Uterus (tissue), 4 donors: ENCODE data around the gene C3orf70. TPM values are rescaled to one million over a fixed set of nuclear protein-coding genes. Genes with fewer than 3 reads are reported as not detected.
A peak's percentile ranks its signal among the peaks of the same experiment; 100 is the strongest.

ENCODE experiments used
- DNase-seq, 2 donors: peaks; one replicate each; pipeline ENCODE4 v3.0.0-alpha.2; 2019 to 2020
- H3K27ac ChIP-seq, 2 donors: fragments of 200-600 bp; sonication (generic); 1 replicate in 1 of 2; 2 replicates in 1 of 2; pipeline ENCODE4 v1.5.1; 2016 to 2018
- H3K27me3 ChIP-seq, 2 donors: fragments of 200-600 bp; sonication (generic); one replicate each; pipeline ENCODE4 v1.5.1; 2018 to 2019; ENCODE audit warnings: control low read depth in 1 of 2
- H3K36me3 ChIP-seq, 2 donors: fragments of 200-600 bp; sonication (generic); one replicate each; pipeline ENCODE4 v1.5.1; 2019; ENCODE audit warnings: control low read depth in 1 of 2
- H3K4me1 ChIP-seq, 2 donors: fragments of 200-600 bp; sonication (generic); one replicate each; pipeline ENCODE4 v1.5.1; 2018 to 2019; ENCODE audit warnings: control low read depth in 1 of 2
- H3K4me3 ChIP-seq, 2 donors: fragments of 200-600 bp; sonication (generic); 1 replicate in 1 of 2; 2 replicates in 1 of 2; pipeline ENCODE4 v1.5.1; 2018 to 2019; ENCODE audit warnings: mild to moderate bottlenecking in 1 of 2
- H3K9me3 ChIP-seq, 2 donors: fragments of 200-600 bp; sonication (generic); one replicate each; pipeline ENCODE4 v1.5.1; 2019; ENCODE audit warnings: control low read depth in 1 of 2
- POLR2A ChIP-seq, 2 donors: fragments of 450-650 bp; IDR thresholded peaks; one replicate each; pipeline ENCODE4 v1.6.1; 2016; ENCODE audit warnings: antibody characterized with exemption in 2 of 2, mild to moderate bottlenecking in 1 of 2, moderate library complexity in 1 of 2
- intact Hi-C: fragments of 100-400 bp; cut with DNase I; formaldehyde crosslinking; loops from one replicate; pipeline ENCODE4 v1.15.1; 2023; ENCODE audit warnings: low total_unique reads
- total RNA-seq, 4 donors: library from RNA; depleted of rRNA in 3 of 4; stranded (reverse); fragments of >200 nt in 3 of 4; gene quantifications; one replicate each; pipeline versions ENCODE4 v1.1.0 to v1.2.4, GENCODE V29; 2014 to 2023
- TF ChIP-seq, protein P1 (sequence below), 4 experiments: fragments of 200-600 bp in 2 of 4; fragments of 450-650 bp in 2 of 4; sonication (generic) in 2 of 4; IDR thresholded peaks; one replicate each; pipeline ENCODE4 v1.5.1; 2016 to 2019; ENCODE audit warnings: antibody characterized with exemption in 4 of 4, mild to moderate bottlenecking in 2 of 4, moderate library complexity in 1 of 4
- donor health status: DM: yes; HTN: yes; CAD: no.

The C3orf70 gene, protein sequence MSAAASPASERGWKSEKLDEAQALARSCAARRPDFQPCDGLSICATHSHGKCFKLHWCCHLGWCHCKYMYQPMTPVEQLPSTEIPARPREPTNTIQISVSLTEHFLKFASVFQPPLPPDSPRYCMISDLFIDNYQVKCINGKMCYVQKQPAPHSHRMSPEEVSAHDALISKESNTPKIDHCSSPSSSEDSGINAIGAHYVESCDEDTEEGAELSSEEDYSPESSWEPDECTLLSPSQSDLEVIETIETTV
- 10 to 100 TPM in 3 of 4 donors, 1 to 10 TPM in 1; 4.4 to 24.4 (median 16.9) TPM for total RNA-seq

DNA sequence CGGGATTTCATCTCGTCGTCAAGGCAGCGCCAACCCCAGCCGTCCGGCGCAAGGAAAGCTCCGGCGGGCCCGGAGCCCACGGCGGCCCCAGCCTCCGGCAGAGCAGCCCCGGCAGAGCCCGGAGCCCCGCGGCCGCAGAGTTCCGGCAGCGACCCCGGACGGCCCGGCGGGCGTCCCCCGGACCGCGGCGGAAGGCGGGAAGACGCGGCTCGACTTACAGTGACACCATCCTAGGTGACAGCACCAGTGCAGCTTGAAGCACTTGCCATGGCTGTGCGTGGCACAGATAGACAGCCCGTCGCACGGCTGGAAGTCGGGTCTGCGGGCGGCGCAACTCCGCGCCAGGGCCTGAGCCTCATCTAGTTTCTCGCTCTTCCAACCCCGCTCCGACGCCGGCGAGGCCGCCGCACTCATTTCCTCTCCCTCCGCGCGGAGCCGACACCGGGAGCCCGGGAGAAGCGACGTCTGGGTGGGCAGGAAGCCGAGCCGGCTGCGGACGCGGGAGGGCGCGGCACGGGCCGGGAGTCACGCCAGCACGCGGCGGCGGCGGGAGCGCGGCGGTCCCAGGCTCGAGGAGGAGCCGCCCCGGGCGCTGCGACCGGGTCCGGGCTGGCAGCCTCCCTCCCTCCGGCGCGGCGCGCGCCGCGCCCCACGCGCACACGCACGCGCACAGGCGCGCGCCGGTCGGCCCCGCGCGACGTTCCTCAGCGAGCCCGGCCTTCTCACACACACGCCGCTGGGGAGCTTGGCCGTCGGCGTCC is at the start of gene C3orf70:
Gene C3orf70, minus strand, starts transcription at position 651 of the 761 bp plus-strand sequence. Its CDS starts 237 bp downstream, at position 414.
- Histone ChIP-seq H3K9me3 (no peaks in the 10 kb centered on the region), H3K27me3 (no peaks in the 10 kb centered on the region), H3K36me3 (no peaks in the 10 kb centered on the region), H3K4me3 (peak within 1 kb of the TSS; percentile 57 to 69), H3K4me1 (no peaks in the 10 kb centered on the region), H3K27ac (peak within 1 kb of the TSS; percentile 83 to 90)
- TF ChIP-seq POLR2A (IDR thresholded peaks at IDR 0.05) = peak in 1 of 2 donors; percentile 38
- TF ChIP-seq, protein P1, sequence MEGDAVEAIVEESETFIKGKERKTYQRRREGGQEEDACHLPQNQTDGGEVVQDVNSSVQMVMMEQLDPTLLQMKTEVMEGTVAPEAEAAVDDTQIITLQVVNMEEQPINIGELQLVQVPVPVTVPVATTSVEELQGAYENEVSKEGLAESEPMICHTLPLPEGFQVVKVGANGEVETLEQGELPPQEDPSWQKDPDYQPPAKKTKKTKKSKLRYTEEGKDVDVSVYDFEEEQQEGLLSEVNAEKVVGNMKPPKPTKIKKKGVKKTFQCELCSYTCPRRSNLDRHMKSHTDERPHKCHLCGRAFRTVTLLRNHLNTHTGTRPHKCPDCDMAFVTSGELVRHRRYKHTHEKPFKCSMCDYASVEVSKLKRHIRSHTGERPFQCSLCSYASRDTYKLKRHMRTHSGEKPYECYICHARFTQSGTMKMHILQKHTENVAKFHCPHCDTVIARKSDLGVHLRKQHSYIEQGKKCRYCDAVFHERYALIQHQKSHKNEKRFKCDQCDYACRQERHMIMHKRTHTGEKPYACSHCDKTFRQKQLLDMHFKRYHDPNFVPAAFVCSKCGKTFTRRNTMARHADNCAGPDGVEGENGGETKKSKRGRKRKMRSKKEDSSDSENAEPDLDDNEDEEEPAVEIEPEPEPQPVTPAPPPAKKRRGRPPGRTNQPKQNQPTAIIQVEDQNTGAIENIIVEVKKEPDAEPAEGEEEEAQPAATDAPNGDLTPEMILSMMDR (IDR thresholded peaks at IDR 0.05) = no peak
- peak; percentile 46 to 57 for DNase-seq
- intact Hi-C loops = no loop called here

DNA sequence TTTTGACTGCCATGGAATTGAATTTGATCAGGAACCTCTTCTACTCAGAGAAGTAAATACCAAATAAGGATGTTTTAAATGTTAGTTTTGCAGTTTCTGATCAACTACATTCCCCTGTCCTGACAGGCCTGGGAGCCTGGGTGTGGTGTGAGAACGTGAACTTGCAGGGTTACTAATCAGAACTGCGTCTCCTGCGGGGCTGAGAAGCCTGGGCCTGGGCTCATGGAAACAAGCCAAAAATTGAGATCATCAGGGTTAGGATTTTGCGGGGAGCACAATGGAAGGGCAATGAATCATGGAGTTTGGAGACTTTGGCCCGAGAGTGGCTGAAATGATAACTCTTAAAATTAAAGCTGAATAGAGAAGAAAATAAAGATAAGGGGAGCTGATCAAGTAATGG is 47.8 kb upstream of the C3orf70 start:
- Histone ChIP-seq H3K4me3 (no peak overlapping the region), H3K9me3 (no peaks in the 10 kb centered on the region), H3K36me3 (no peaks in the 10 kb centered on the region), H3K27me3 (no peaks in the 10 kb centered on the region), H3K27ac (no peak overlapping the region), H3K4me1 (no peaks in the 10 kb centered on the region)
- no peak for DNase-seq
- TF ChIP-seq POLR2A (IDR thresholded peaks at IDR 0.05) = no peak
- TF ChIP-seq, protein P1 (IDR thresholded peaks at IDR 0.05) = no peak
- intact Hi-C loops = no loop called here

DNA sequence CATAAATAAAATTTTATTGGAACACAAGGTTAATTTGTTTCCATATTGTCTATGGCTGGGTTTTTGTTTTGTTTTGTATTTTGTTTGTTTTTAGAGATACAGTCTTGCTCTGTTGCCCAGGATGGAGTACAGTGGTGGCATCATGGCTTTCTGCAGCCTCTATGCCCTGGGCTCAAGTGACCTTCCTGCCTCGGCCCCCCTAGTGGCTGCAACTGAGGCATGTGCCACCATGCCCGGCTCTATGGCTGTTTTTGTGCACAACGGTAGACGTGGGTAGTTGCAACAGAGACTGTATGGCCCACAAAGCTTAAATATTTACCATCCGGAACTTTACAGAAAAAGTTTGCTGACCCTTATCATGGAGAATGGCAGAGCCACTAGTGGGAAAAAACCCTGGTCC is 46.8 kb upstream of the C3orf70 start:
- TF ChIP-seq, protein P1 (IDR thresholded peaks at IDR 0.05) = no peak
- TF ChIP-seq POLR2A (IDR thresholded peaks at IDR 0.05) = no peak
- Histone ChIP-seq H3K4me3 (no peak overlapping the region), H3K9me3 (no peaks in the 10 kb centered on the region), H3K36me3 (no peaks in the 10 kb centered on the region), H3K27ac (no peak overlapping the region), H3K4me1 (no peaks in the 10 kb centered on the region), H3K27me3 (no peaks in the 10 kb centered on the region)
- intact Hi-C loops = no loop called here
- DNase-seq = no peak

DNA sequence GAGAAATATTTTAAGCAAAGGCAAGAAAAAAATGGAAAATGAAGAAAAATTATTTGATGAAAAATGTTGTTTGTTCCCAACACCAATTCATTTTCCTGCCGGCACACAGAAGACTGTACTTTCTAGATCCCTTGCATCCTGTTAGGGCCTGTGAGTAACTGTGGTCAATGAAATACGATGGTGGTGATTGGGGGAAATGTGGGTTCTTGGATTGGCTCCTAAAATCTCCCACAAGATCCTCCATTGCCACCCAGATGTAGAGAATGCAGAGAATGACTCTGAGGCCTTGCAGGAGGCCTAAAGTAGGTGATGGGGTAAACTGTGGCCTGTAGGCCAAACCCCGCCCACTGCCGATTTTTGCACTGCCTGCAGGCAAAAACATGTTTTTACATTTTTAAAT is 46.3 kb upstream of the C3orf70 start:
- Histone ChIP-seq H3K4me3 (no peak overlapping the region), H3K9me3 (no peaks in the 10 kb centered on the region), H3K4me1 (no peaks in the 10 kb centered on the region), H3K27me3 (no peaks in the 10 kb centered on the region), H3K36me3 (no peaks in the 10 kb centered on the region), H3K27ac (no peak overlapping the region)
- no peak for DNase-seq
- no peak for TF ChIP-seq POLR2A (IDR thresholded peaks at IDR 0.05)
- TF ChIP-seq, protein P1 (IDR thresholded peaks at IDR 0.05) = no peak
- intact Hi-C loops = no loop called here

DNA sequence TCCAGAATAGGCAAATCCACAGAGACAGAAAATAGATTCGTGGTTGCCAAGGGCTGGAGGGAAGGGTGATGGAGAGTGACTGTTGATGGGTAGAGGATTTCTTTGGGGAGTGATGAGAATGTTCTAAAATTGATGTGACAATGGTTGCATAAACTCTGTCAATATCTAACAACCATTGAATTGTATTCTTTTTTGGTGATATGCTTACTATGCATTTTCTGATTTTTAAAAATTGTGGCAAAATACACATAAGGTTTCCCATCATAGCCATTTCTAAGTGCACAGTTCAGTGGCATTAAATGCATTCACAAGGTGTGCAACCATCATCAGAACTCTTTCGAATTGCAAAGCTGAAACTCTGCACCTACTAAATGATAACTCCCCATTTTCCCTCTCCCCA is 44.2 kb upstream of the C3orf70 start:
- Histone ChIP-seq H3K27me3 (no peaks in the 10 kb centered on the region), H3K4me1 (no peaks in the 10 kb centered on the region), H3K27ac (no peak overlapping the region), H3K36me3 (no peaks in the 10 kb centered on the region), H3K9me3 (no peaks in the 10 kb centered on the region), H3K4me3 (no peak overlapping the region)
- intact Hi-C loops = no loop called here
- no peak for DNase-seq
- TF ChIP-seq, protein P1 (IDR thresholded peaks at IDR 0.05) = no peak
- no peak for TF ChIP-seq POLR2A (IDR thresholded peaks at IDR 0.05)
